Iris pigment epithelial cell (primary cell): Measurements from ENCODE around the gene NDUFB7.
"Not testable (repeated sequence)": the region's sequence is repeated elsewhere in the genome, so short reads cannot be mapped to it uniquely, and the experiment has no call there.

Experiments
- DNase-seq: peaks from one replicate; pipeline ENCODE4 v3.0.0-alpha.2; 2011; ENCODE audit warnings: low read depth

The NDUFB7 gene

GRCh38 chr19:14570864-14571527 is 870 bp downstream of the NDUFB7 start:
- DNase-seq, result no peak

GRCh38 chr19:14567079-14567478 is 4.8 kb downstream of the NDUFB7 start:
- DNase-seq, result no peak

GRCh38 chr19:14566712-14567077 is 5.2 kb downstream of the NDUFB7 start:
- no peak for DNase-seq

- no peak for DNase-seq
Measured at GRCh38 chr19:14565765-14566711, 5.8 kb downstream of the NDUFB7 start.

- DNase-seq, result no peak
Measured at GRCh38 chr19:14565298-14565679, 6.6 kb downstream of the NDUFB7 start.

- not testable (repeated sequence) for DNase-seq
Measured at GRCh38 chr19:14564652-14565297, 7.1 kb downstream of the NDUFB7 start.

GRCh38 chr19:14563989-14564651 is 7.7 kb downstream of the NDUFB7 start:
- peak; percentile 30 for DNase-seq

- DNase-seq, result no peak
Measured at GRCh38 chr19:14563590-14563926, 8.3 kb downstream of the NDUFB7 start.

- DNase-seq, result no peak
Measured at GRCh38 chr19:14562660-14563589, 8.9 kb downstream of the NDUFB7 start.

- peak; percentile 44 for DNase-seq
Measured at GRCh38 chr19:14561847-14562351, 10.0 kb downstream of the NDUFB7 start.

GRCh38 chr19:14561249-14561648 is 10.6 kb downstream of the NDUFB7 start:
- DNase-seq, result no peak

- no peak for DNase-seq
Measured at GRCh38 chr19:14560776-14561108, 11.1 kb downstream of the NDUFB7 start.

- no peak for DNase-seq
Measured at GRCh38 chr19:14559916-14560775, 11.7 kb downstream of the NDUFB7 start.

GRCh38 chr19:14558370-14559066 is 13.3 kb downstream of the NDUFB7 start:
- no peak for DNase-seq

GRCh38 chr19:14556662-14557188 is 15.1 kb downstream of the NDUFB7 start:
- DNase-seq, result peak; percentile 83

- DNase-seq, result peak; percentile 73
Measured at GRCh38 chr19:14555918-14556661, 15.8 kb downstream of the NDUFB7 start.

GRCh38 chr19:14554382-14554812 is 17.5 kb downstream of the NDUFB7 start:
- no peak for DNase-seq

- no peak for DNase-seq
Measured at GRCh38 chr19:14553939-14554243, 18.0 kb downstream of the NDUFB7 start.
